CD4-positive, alpha-beta T cell treated with Interleukin-15 for 1 hour (primary cell): ENCODE results near the gene ARHGAP26.

Source experiments
- DNase-seq: peaks from one replicate; pipeline ENCODE4 v3.0.0-alpha.2; 2020

The ARHGAP26 gene

GRCh38 chr5:143156086-143156485, 385.9 kb downstream of the ARHGAP26 start:
- DNase-seq, result no peak

GRCh38 chr5:143156572-143156971, 386.4 kb downstream of the ARHGAP26 start:
- DNase-seq, result no peak

- DNase-seq, result no peak
Observed at GRCh38 chr5:143159031-143159430, 388.9 kb downstream of the ARHGAP26 start.

DNA sequence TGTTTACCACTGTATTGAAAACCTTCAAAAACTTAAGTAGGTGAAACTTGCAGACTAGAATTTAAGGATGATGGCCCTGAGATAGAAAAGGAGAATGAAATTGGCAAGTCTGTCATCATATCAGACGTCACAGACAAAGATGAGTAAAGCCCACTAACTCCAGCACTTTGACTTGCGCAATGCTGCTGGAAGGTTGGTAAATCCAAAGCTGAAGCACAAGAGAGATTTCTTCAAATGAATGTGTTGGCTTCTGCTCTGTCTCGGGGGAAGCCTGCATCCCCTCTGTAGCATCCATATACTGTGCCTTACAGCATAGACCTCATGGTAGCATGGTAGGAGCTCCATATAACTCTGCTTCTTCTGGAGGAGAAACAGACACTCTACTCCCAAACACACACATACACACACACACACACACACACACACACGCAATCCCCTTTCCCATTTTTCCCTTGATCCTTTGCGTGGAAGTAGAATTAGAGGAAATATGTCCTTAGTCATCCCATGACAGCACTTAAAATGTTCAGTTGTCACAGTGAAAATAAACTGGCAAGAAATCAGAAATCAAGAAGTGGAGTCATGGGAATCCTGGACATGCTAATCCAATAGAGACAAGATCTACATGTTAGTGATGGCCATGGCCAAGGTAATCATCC, 391.8 kb downstream of the ARHGAP26 start:
- DNase-seq, result peak; percentile 49

DNA sequence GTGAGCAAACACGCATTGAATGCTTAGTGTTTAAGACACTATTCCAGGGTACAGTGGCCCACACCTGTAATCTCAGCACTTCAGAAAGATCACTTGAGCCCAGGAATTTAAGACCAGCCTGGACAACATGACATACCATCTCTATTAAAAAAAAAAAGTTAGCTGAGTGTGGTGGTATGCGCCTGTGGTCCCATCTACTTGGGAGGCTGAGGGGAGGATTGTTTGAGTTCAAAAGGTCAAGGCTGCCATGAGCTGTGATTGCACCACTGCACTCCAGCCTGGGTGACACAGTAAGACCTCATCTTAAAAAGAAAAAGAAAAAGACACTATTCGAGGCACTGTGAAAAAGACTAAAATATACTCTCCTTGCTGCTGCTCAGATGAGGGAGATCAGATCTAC, 392.6 kb downstream of the ARHGAP26 start:
- DNase-seq, result no peak

- no peak for DNase-seq
Observed at GRCh38 chr5:143164557-143164956, 394.4 kb downstream of the ARHGAP26 start.

DNA sequence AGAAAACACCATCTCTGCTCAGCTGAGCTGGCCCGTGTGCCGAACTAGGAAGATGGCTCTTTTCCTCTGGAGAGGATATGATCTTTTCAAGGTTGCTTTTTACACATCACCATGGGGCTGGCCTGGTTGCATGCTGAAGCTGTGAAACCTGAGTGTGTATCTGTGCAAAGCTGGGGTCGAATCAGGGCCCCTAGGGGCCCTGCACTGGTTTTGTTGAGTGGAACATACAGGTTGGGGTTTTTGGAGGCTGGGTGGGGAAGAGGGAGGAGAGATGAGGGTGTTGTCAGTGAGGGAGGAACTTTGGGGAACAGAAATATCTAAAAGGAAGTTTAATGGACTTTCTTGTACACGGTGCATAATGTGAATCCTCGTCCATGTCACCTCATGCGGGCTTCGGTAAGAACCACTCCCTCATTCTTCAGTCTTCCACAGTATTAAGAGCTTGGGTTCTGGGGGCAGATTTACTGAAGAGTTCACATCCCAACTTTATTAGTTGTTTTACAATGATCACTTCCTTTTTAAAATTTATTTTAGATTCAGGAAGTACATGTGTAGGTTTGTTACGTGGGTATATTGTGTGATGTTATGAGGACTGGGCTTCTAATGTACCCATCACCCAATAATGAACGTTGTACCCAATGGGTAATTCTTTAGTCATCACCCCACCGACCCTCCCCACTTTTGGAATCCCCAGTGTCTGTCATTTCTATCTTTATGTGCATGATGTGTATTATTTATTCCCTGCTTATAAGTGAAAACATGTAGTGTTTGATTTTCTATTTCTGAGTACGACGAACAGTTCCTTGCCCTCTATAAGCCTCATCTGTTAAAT, 395.1 kb downstream of the ARHGAP26 start:
- DNase-seq, result no peak

- no peak for DNase-seq
Observed at GRCh38 chr5:143166090-143166489, 395.9 kb downstream of the ARHGAP26 start.

GRCh38 chr5:143166661-143167420, 396.7 kb downstream of the ARHGAP26 start:
- no peak for DNase-seq

DNA sequence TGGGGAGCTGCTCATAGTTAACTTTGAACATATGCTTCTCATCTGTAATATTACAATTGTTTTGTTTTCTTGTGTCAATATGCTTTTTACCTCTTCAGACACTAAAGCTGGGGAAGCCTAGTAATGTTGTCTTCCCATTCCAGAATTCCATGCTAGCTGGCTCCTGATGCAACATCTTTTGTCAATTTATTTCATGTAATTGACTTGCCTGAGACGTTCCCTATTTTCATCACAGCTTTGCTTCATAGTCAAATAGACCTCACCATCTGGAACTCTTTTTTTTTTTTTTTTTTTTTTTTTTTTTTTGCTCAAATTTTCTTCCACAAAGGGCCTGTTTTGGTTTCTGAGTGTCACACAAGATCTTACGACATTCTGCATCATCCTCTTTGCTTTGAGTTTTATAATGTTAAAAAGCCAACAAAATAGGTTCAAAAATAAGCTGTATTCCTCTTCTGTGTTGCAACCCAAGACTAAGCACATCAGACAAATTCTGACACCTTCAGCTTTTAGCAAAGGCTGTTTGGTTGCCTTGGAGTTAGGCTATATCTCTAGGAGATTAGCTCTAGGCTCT, 398.1 kb downstream of the ARHGAP26 start:
- no peak for DNase-seq

DNA sequence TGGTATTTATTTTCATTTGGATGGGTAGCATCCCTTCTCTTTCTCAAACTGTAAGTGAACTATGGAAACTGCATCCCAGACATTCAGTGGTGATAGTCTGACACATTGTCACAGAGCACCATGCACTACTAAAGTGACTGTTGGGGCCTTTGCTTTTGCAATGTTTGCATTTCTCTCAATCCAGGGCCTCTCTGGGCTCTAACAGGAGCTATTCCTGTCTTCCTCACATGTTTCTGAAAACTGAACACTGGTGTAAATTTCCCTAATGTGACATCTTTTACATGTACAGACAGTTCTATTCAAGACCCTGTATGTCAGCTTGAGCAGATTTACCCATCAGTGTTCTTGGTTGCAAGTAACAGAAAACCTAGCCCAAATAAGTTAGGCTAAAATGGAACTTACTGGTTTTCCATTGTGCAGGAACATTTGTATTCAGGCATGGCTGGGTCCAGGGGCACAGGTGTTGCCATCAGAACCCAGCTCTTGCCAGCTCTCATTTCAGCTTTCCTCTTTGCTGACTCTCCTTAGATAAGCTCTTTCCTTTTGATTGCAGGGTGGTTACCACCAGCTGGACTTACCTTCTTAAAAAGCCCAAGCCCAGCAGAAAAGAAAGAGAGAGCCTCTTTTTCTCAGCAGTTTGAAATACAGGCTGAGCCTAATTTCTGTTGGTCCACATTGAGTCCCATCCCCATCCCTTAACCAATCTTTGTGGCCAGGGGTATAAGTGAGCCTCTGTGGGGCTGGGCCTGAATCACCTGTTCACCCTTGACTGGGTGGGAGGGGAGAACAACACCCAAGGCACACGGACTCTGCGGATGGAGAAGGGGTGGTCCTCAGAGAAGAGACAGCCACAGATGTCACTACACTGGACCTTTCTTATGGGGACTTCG, 399.0 kb downstream of the ARHGAP26 start:
- DNase-seq, result no peak

- DNase-seq, result no peak
Observed at GRCh38 chr5:143170104-143170503, 399.9 kb downstream of the ARHGAP26 start.

- no peak for DNase-seq
Observed at GRCh38 chr5:143170977-143171376, 400.8 kb downstream of the ARHGAP26 start.

- DNase-seq, result no peak
Observed at GRCh38 chr5:143172739-143173138, 402.6 kb downstream of the ARHGAP26 start.

DNA sequence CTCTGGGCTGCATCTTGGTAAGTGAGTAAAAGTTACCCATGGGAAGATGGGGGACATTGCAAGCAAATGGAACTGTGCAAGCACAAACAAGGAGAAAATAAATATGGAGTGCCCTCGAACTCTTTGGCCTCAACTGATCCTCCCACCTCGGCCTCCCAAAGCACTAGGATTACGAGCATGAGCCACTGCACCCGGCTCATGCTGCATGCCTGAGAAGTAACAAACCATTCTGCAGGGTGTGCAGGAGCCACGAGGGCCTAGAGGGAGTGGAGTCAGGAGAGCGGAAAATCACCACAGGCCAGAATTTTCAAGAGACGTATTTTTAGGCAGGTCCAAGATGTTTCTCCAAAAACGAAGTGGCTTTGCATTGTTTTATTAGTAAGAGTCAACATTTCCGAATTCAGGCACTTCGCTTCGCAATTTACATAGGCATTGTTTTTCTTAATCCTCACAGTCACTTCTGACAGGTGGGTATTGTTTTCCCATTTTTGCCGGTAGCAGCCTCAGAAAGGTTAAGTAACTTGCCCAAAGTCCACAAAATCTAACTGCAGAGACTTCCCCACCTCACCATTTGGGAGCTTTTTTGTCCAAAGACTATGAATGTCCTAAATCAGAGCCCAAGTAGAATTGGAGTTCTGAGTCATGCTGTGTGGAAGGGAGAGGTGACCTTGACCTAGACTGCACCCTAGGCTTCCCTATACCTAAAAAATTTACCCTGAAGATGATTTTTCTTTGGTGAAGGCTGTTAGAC, 403.1 kb downstream of the ARHGAP26 start:
- no peak for DNase-seq

- DNase-seq, result no peak
Observed at GRCh38 chr5:143174714-143175398, 404.7 kb downstream of the ARHGAP26 start.

DNA sequence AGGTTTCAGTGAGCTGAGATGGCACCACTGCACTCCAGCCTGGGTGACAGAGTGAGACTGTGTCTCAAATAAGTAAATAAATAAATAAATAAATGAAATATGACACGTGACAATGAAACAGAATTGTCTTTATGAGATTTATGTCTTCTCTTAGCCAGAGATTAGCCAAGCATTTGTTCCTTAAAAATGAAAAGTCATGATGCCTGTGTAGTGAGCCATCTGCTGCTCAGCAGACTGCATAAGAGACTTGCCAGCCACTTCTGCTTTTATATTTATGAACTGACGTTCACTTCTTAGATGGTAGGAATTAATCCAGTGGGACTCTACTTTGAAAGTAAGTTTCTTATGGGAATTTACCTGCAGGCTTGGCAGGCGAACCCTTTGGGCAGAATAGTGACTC, 405.9 kb downstream of the ARHGAP26 start:
- DNase-seq, result no peak

DNA sequence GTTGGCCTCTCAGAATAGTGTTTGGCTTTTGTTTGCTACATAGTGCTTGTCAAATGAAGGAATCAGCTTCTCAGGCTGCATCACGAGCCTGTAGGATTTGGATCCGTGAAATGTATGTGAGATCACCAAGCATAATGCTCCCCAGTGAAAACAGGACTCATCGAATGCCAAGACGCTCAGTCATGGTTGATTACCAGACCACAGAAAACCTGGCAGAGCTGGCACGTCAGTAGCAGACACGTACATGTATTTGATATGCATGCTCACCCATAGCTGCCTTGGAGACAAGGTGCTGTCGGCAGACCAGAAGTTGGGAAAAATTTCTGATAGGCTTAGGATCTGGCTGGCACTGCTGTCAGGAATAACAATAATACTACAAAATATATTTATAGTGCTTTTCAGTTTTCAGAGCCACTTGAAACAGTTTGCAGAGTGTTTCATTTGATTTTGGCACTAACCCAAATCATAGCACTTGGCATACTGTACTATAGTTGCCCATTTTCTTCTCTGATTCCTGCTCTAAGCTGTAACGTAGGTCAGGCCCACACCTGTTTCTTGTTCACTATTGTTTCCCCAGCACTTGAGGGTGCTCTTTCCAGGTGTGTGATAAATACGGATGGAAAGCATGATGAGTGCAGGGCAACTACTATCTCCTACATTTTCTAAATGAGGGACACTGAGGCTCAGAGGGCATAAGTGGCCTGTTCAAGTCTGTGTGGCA, 407.2 kb downstream of the ARHGAP26 start:
- DNase-seq, result no peak

DNA sequence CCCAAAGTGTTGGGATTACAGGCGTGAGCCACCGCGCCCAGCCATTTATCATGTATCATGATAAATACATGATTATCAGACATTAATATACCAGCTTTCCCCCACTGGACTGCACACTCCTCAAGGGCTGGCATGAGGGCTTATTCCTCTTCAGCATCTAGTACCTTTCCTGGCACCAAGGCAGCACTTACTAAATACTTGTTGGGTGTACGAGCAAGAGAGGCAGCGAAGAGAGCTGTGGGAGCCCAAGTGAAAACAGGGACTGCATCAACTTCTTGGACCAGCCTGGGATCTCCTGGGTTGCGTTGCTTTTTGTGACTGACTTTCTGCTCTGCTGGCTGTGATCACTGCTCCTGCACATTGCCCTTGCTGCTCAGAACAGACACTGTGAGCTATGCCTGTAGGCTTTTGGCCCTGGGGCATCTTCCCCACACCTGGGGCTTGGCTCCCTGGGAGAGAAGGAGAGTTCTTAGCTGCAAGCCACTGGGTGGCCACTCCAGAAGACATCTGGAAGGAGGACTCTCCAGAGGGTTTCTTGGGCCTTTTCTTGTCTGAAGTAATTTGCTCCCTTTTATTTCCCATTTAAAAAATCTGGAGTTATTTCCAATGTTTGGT, 409.1 kb downstream of the ARHGAP26 start:
- no peak for DNase-seq

GRCh38 chr5:143180751-143181150, 410.6 kb downstream of the ARHGAP26 start:
- no peak for DNase-seq
